Right atrium auricular region (tissue), 2 donors: Measurements from ENCODE around the gene HERC5. TPM values are rescaled to one million over a fixed set of nuclear protein-coding genes. Genes with fewer than 3 reads are reported as not detected.
A peak's percentile ranks its signal among the peaks of the same experiment; 100 is the strongest.

ENCODE experiments used
- DNase-seq: peaks from one replicate; pipeline ENCODE4 v3.0.0-alpha.2; 2019; ENCODE audit warnings: low spot score
- H3K27ac ChIP-seq, 2 donors: fragments of 200-600 bp; sonication (generic); 1 replicate in 1 of 2; 2 replicates in 1 of 2; pipeline ENCODE4 v1.5.1; 2016 to 2019
- H3K27me3 ChIP-seq, 2 donors: fragments of 200-600 bp; sonication (generic); one replicate each; pipeline versions ENCODE4 v1.5.1 to v1.6.0; 2017 to 2019
- H3K36me3 ChIP-seq: fragments of 200-600 bp; sonication (generic); one replicate; pipeline ENCODE4 v1.5.1; 2016
- H3K4me1 ChIP-seq, 2 donors: fragments of 200-600 bp; sonication (generic); one replicate each; pipeline versions ENCODE4 v1.5.1 to v1.6.0; 2017 to 2019
- H3K4me3 ChIP-seq, 2 donors: fragments of 200-600 bp; sonication (generic); 1 replicate in 1 of 2; 2 replicates in 1 of 2; pipeline ENCODE4 v1.5.1; 2017 to 2019; ENCODE audit warnings: mild to moderate bottlenecking in 1 of 2, moderate library complexity in 1 of 2
- H3K9me3 ChIP-seq, 2 donors: fragments of 200-600 bp; sonication (generic); one replicate each; pipeline ENCODE4 v1.5.1; 2019
- total RNA-seq, 2 donors: library from RNA; depleted of rRNA; stranded (reverse); fragments of >200 nt; gene quantifications; one replicate each; pipeline ENCODE4 v1.1.0, GENCODE V29; 2016
- TF ChIP-seq, protein P1 (sequence below), 2 donors: fragments of 200-600 bp; sonication (generic); IDR thresholded peaks; one replicate each; pipeline ENCODE4 v1.5.1; 2019; ENCODE audit warnings: antibody characterized with exemption in 2 of 2

Gene HERC5
- total RNA-seq, 2 donors from 2014 or later: 1.6 to 2.3 TPM

DNA sequence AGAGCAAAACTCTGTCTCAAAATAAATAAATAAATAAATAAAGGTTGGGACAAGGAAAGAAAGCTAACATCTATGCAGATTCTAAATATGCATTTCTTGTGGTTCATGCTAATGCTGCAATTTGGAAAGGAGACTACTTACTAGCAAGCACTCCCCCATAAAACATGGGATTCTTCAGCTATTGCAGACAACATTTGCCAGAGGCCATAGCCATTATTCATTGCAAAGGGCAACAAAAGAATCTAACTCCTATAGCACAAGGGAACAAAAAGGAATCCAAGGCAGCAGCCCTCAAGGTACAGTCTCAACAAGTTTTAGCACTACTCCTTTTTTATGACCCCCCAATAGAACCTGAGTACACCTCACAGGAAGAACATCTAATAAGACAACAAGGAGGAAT, 8.0 kb upstream of the HERC5 start:
- no peaks in the 10 kb centered on the region for H3K9me3 ChIP-seq
- no peaks in the 10 kb centered on the region for H3K27me3 ChIP-seq
- TF ChIP-seq, protein P1, sequence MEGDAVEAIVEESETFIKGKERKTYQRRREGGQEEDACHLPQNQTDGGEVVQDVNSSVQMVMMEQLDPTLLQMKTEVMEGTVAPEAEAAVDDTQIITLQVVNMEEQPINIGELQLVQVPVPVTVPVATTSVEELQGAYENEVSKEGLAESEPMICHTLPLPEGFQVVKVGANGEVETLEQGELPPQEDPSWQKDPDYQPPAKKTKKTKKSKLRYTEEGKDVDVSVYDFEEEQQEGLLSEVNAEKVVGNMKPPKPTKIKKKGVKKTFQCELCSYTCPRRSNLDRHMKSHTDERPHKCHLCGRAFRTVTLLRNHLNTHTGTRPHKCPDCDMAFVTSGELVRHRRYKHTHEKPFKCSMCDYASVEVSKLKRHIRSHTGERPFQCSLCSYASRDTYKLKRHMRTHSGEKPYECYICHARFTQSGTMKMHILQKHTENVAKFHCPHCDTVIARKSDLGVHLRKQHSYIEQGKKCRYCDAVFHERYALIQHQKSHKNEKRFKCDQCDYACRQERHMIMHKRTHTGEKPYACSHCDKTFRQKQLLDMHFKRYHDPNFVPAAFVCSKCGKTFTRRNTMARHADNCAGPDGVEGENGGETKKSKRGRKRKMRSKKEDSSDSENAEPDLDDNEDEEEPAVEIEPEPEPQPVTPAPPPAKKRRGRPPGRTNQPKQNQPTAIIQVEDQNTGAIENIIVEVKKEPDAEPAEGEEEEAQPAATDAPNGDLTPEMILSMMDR (IDR thresholded peaks at IDR 0.05): no peak
- H3K4me3 ChIP-seq: no peak overlapping the region
- no peak overlapping the region for H3K27ac ChIP-seq
- H3K36me3 ChIP-seq: no peaks in the 10 kb centered on the region
- no peaks in the 10 kb centered on the region for H3K4me1 ChIP-seq
- no peak for DNase-seq

DNA sequence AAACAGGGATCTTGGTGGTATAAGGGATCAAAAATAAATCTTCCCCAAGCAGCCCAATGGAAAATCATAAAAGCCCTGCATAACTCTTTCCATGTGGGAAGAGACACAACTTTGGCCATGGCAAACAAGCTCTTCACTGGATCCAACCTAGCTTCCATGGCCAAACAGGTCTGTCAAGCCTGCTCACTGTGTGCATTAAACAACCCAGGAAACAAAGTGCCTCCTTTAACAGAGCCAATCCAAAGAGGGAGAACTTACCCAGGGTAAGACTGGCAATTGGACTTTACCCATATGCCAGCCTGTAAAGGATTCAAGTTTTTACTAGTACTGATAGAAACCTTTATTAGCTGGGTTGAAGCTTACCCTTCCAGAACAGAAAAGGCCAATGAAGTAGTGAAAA, 7.6 kb upstream of the HERC5 start:
- TF ChIP-seq, protein P1 (IDR thresholded peaks at IDR 0.05): no peak
- H3K4me1 ChIP-seq: no peaks in the 10 kb centered on the region
- no peak overlapping the region for H3K4me3 ChIP-seq
- DNase-seq: no peak
- H3K27me3 ChIP-seq: no peaks in the 10 kb centered on the region
- H3K9me3 ChIP-seq: no peaks in the 10 kb centered on the region
- H3K36me3 ChIP-seq: no peaks in the 10 kb centered on the region
- no peak overlapping the region for H3K27ac ChIP-seq

DNA sequence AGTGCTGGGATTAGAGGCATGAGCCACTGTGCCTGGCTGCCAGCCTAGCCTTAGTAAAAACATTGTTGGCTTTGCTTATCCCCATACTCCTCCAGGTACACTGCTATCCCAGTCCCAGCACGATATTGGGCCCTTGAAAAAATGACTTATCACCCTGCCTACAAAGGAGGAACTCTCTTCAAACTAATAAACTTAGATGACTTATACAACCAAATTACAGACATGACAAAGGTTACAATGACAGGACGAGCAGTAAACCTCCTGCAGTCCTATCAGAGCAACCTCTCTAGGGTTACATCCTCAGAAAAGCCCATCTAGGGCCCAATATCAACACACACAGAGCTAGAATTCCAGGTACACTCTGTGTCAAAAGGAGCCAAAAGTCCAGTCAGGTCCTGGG, 5.7 kb upstream of the HERC5 start:
- Histone ChIP-seq H3K36me3 (no peaks in the 10 kb centered on the region), H3K27ac (no peak overlapping the region), H3K27me3 (no peaks in the 10 kb centered on the region), H3K4me1 (peaks cover 0 to under 1% of the 10 kb centered on the region in 2 donors), H3K4me3 (no peak overlapping the region), H3K9me3 (no peaks in the 10 kb centered on the region)
- TF ChIP-seq, protein P1 (IDR thresholded peaks at IDR 0.05): no peak
- DNase-seq: no peak

DNA sequence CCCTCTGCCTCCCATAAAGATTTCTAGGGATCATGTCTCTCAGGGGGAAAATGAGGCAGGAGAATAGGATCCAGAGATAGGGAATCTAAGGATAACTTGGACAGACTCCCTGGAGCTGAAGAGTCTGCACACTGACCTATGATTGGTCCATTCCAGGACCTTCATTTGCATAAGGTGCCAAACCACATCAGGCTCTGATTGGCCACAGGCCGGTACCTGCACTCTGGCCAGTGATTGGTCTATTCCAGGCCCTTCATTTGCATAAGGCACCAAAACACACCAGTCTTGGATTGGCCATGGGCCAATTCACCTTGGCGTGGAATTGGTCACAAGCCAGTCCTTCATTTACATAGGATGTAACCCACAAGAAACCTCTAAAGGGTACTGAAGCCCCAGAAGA, 4.0 kb upstream of the HERC5 start:
- Histone ChIP-seq H3K36me3 (no peaks in the 10 kb centered on the region), H3K27ac (no peak overlapping the region), H3K9me3 (no peaks in the 10 kb centered on the region), H3K27me3 (no peaks in the 10 kb centered on the region), H3K4me1 (peaks cover 0 to 6% of the 10 kb centered on the region in 2 donors), H3K4me3 (no peak overlapping the region)
- DNase-seq: no peak
- TF ChIP-seq, protein P1 (IDR thresholded peaks at IDR 0.05): no peak

DNA sequence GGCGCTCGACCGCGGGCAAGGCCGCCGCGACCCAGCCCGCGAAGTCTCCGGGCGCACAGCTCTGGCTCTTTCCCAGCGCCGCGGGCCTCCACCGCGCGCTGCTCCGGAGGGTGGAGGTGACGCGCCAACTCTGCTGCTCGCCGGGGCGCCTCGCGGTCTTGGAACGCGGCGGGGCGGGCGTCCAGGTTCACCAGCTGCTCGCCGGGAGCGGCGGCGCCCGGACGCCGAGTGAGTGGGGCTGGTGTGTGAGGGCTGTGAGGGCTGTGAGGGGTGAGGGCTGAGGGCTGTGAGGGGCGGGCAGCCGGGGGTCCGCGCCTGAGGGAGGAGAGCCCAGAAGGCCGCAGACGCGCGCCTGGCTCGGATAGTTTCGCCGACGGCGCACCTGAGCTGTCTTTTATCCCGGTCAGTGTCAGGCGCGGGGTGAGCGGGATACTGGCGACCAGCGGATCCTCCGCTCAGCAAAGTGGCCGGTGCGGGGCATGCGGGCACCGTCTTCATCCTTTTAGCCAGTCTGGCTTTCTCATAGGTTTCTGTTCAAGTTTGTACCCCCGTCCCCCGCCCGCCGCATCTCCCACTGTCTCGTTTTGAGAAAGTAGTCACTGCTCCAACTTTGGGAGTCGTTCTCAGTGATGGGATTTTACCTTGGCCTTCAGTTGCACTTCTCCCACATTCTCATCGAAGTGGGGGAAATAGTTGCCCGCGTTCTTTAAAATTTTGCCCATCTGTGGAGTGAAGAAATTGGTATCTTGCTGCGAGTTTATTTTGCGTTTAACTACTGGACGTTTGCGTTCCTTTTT, 586 bp downstream of the HERC5 start:
- TF ChIP-seq, protein P1 (IDR thresholded peaks at IDR 0.05): no peak
- Histone ChIP-seq H3K27ac (peak overlapping the region; percentile 68 to 79), H3K9me3 (no peaks in the 10 kb centered on the region), H3K27me3 (no peaks in the 10 kb centered on the region), H3K4me3 (peak overlapping the region; percentile 62 to 70), H3K4me1 (peaks cover 0 to 8% of the 10 kb centered on the region in 2 donors), H3K36me3 (no peaks in the 10 kb centered on the region)
- DNase-seq: no peak
